Stimulated activated memory B cell treated with anti-CD40 and anti-IgM and Interleukin-4, amounts not matched to agents 10 μg/mL and 1 μg/mL and 100 μg/mL, for 72 hours (primary cell): ENCODE results near the gene BAIAP2L2.

Experiments used
- ATAC-seq: fragments of 150-1000 bp; cut with Tn5 transposase; 2 replicates; pipeline ENCODE4 v1.10.0; 2021
- H3K27ac Mint-ChIP-seq: one replicate; pipeline ENCODE4 v1.8.0; 2022; ENCODE audit warnings: mild to moderate bottlenecking, mixed read lengths
- H3K27me3 Mint-ChIP-seq: one replicate; pipeline ENCODE4 v1.8.0; 2022; ENCODE audit warnings: mixed read lengths
- H3K36me3 Mint-ChIP-seq: one replicate; pipeline ENCODE4 v1.8.0; 2022; ENCODE audit warnings: mixed read lengths
- H3K4me1 Mint-ChIP-seq: one replicate; pipeline ENCODE4 v1.8.0; 2022; ENCODE audit warnings: mixed read lengths
- H3K4me3 Mint-ChIP-seq: one replicate; pipeline ENCODE4 v1.8.0; 2022; ENCODE audit warnings: mild to moderate bottlenecking, moderate library complexity, mixed read lengths
- H3K9me3 Mint-ChIP-seq: one replicate; pipeline ENCODE4 v1.8.0; 2022; ENCODE audit warnings: mixed read lengths

BAIAP2L2 gene

GRCh38 chr22:38036392-38037062, 74.0 kb downstream of the BAIAP2L2 start:
- Mint-ChIP-seq H3K27me3 (peaks cover 52% of the 10 kb centered on the region), H3K4me3 (no peak overlapping the region), H3K9me3 (no peaks in the 10 kb centered on the region), H3K4me1 (peaks cover 20% of the 10 kb centered on the region), H3K36me3 (no peaks in the 10 kb centered on the region), H3K27ac (no peak overlapping the region)
- no peak for ATAC-seq

- H3K27me3 Mint-ChIP-seq: peaks cover 42% of the 10 kb centered on the region
- no peak overlapping the region for H3K4me3 Mint-ChIP-seq
- H3K36me3 Mint-ChIP-seq: no peaks in the 10 kb centered on the region
- ATAC-seq: no peak
- H3K9me3 Mint-ChIP-seq: no peaks in the 10 kb centered on the region
- H3K4me1 Mint-ChIP-seq: peaks cover 20% of the 10 kb centered on the region
- H3K27ac Mint-ChIP-seq: no peak overlapping the region
Observed at GRCh38 chr22:38035530-38035885, 75.0 kb downstream of the BAIAP2L2 start.
